Measurements from ENCODE around the gene COG5.
"Not testable (repeated sequence)": the region's sequence is repeated elsewhere in the genome, so short reads cannot be mapped to it uniquely, and the experiment has no call there.

COG5 gene

GRCh38 chr7:107158028-107158427 lies 405.7 kb downstream of the COG5 start:
- no peaks in the 10 kb centered on the region for H4K20me1 ChIP-seq (ENCODE audit: insufficient read depth)
- no peak overlapping the region for H2AFZ ChIP-seq (ENCODE audit: low read depth)
- no peak overlapping the region for H3K27ac ChIP-seq
- no peaks in the 10 kb centered on the region for H3K79me2 ChIP-seq (ENCODE audit: insufficient read depth, low read depth)
- H3K9ac ChIP-seq, result no peak overlapping the region
- H3K27me3 ChIP-seq (ENCODE audit: insufficient read depth, low read depth), result no peaks in the 10 kb centered on the region
- no peak overlapping the region for H3K4me2 ChIP-seq
- no peaks in the 10 kb centered on the region for H3K4me1 ChIP-seq (ENCODE audit: low read depth, poor library complexity, severe bottlenecking)
- TF ChIP-seq CTCF (conservative IDR thresholded peaks at IDR 0.05; ENCODE audit: low read depth, low read length), result no peak
- H3K4me3 ChIP-seq (IDR thresholded peaks at IDR 0.05; ENCODE audit: insufficient read depth, low read depth, low read length), result no peak overlapping the region
- no peaks in the 10 kb centered on the region for H3K36me3 ChIP-seq (ENCODE audit: insufficient read depth)

- Histone ChIP-seq H3K27ac (no peak overlapping the region), H3K4me1 (ENCODE audit: low read depth, poor library complexity, severe bottlenecking) (peaks cover 4% of the 10 kb centered on the region), H4K20me1 (ENCODE audit: insufficient read depth) (no peaks in the 10 kb centered on the region), H3K79me2 (ENCODE audit: insufficient read depth, low read depth) (no peaks in the 10 kb centered on the region), H3K9ac (no peak overlapping the region), H3K4me2 (no peak overlapping the region), H3K27me3 (ENCODE audit: insufficient read depth, low read depth) (no peaks in the 10 kb centered on the region), H3K4me3 (IDR thresholded peaks at IDR 0.05; ENCODE audit: insufficient read depth, low read depth, low read length) (no peak overlapping the region), H2AFZ (ENCODE audit: low read depth) (no peak overlapping the region), H3K36me3 (ENCODE audit: insufficient read depth) (no peaks in the 10 kb centered on the region)
- TF ChIP-seq CTCF (conservative IDR thresholded peaks at IDR 0.05; ENCODE audit: low read depth, low read length), result no peak
Observed at GRCh38 chr7:107157091-107157490, 406.6 kb downstream of the COG5 start.

GRCh38 chr7:107155726-107156125 lies 408.0 kb downstream of the COG5 start:
- not testable (repeated sequence) for H3K27ac ChIP-seq; H3K27me3 ChIP-seq (ENCODE audit: insufficient read depth, low read depth); H3K4me3 ChIP-seq (IDR thresholded peaks at IDR 0.05; ENCODE audit: insufficient read depth, low read depth, low read length); H4K20me1 ChIP-seq (ENCODE audit: insufficient read depth); H2AFZ ChIP-seq (ENCODE audit: low read depth); H3K9ac ChIP-seq; H3K4me2 ChIP-seq; H3K36me3 ChIP-seq (ENCODE audit: insufficient read depth); H3K79me2 ChIP-seq (ENCODE audit: insufficient read depth, low read depth)
- H3K4me1 ChIP-seq (ENCODE audit: low read depth, poor library complexity, severe bottlenecking), result peaks cover 13% of the 10 kb centered on the region

GRCh38 chr7:107154826-107155225 lies 408.9 kb downstream of the COG5 start:
- no peak overlapping the region for H3K27ac ChIP-seq
- H3K36me3 ChIP-seq (ENCODE audit: insufficient read depth), result no peaks in the 10 kb centered on the region
- no peaks in the 10 kb centered on the region for H4K20me1 ChIP-seq (ENCODE audit: insufficient read depth)
- peaks cover 17% of the 10 kb centered on the region for H3K4me1 ChIP-seq (ENCODE audit: low read depth, poor library complexity, severe bottlenecking)
- H3K27me3 ChIP-seq (ENCODE audit: insufficient read depth, low read depth), result no peaks in the 10 kb centered on the region
- TF ChIP-seq CTCF (conservative IDR thresholded peaks at IDR 0.05; ENCODE audit: low read depth, low read length), result no peak
- H3K79me2 ChIP-seq (ENCODE audit: insufficient read depth, low read depth), result no peaks in the 10 kb centered on the region
- no peak overlapping the region for H3K4me3 ChIP-seq (IDR thresholded peaks at IDR 0.05; ENCODE audit: insufficient read depth, low read depth, low read length)
- H3K4me2 ChIP-seq, result no peak overlapping the region
- H3K9ac ChIP-seq, result no peak overlapping the region
- no peak overlapping the region for H2AFZ ChIP-seq (ENCODE audit: low read depth)

GRCh38 chr7:107152011-107152410 lies 411.7 kb downstream of the COG5 start:
- Histone ChIP-seq H3K9ac (no peak overlapping the region), H3K27ac (no peak overlapping the region), H2AFZ (ENCODE audit: low read depth) (no peak overlapping the region), H3K4me3 (IDR thresholded peaks at IDR 0.05; ENCODE audit: insufficient read depth, low read depth, low read length) (no peak overlapping the region), H4K20me1 (ENCODE audit: insufficient read depth) (no peaks in the 10 kb centered on the region), H3K4me1 (ENCODE audit: low read depth, poor library complexity, severe bottlenecking) (peaks cover 17% of the 10 kb centered on the region), H3K79me2 (ENCODE audit: insufficient read depth, low read depth) (no peaks in the 10 kb centered on the region), H3K36me3 (ENCODE audit: insufficient read depth) (no peaks in the 10 kb centered on the region), H3K4me2 (no peak overlapping the region; the same call in 1 of the 2 replicates), H3K27me3 (ENCODE audit: insufficient read depth, low read depth) (no peaks in the 10 kb centered on the region)
- no peak for TF ChIP-seq CTCF (conservative IDR thresholded peaks at IDR 0.05; ENCODE audit: low read depth, low read length)

Data from KMS-11 (cell line).